GM19397 (cell line): ENCODE measurements around the gene KIAA0319L.

ENCODE experiments used
- ATAC-seq: cut with Tn5 transposase; IDR thresholded peaks from one replicate; pipeline ENCODE4 v1.9.1; 2021; ENCODE audit warnings: mild to moderate bottlenecking, moderate library complexity; ENCODE audit not compliant: unreplicated experiment

KIAA0319L gene

DNA sequence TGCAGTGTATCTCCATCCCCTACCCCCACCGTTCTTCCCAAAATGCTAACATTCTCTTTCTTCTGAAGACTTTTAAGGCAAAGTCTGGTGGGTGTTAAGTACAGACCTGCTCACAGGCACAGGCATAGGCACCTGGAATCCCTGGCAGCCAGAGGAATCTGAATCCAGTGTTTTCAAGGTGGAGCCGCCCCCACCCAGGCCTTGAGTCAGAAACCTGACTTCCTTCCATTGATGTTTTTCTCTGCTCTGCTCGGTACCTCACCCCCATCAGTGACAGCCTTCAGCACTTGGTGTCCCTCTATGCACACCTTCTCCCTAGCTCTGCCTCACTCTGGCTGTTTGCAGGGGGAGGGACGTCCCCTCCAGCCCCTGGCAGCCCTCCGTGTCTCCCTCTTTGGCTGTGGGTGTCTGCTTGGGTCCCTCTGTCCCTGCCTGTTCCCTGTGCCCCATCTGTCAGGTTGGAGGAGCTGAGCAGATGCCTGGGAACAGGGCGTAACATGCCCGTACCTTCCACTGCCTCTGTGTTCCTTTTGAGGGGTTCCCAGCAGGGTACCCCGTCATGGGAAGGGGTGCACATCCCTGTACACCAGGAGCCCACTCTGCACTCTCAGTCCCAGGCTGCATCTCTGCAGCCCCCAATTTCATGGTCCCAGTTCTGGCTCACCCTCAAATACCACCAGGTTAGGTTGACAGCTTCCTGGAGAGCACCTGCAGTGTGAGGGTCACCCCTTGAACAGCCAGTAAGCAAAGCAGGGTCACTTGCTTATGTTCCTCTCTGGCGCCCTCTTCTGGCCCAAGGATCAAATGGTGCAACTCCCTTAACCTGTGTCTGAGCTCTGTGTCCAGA lies 7.1 kb upstream of the KIAA0319L start:
- ATAC-seq = no peak

DNA sequence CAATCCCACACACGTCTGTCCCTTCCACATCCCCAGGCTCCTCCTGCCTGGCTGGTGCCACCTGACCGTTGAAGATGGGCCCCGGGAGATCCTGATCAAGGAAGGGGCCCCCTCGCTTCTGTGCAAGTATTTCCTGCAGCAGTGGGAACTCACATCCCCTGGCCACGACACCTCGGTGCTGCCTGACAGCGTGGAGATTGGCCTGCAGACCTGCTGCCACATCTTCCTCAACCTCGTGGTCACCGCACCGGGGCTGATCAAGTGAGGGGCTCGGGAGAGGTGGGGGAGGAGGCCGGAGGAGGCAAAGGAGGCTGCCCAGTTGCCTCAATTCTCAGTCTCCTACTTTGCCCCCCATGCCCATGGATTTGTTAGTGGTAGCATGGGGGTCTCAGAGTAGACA lies 6.0 kb upstream of the KIAA0319L start:
- no peak for ATAC-seq

DNA sequence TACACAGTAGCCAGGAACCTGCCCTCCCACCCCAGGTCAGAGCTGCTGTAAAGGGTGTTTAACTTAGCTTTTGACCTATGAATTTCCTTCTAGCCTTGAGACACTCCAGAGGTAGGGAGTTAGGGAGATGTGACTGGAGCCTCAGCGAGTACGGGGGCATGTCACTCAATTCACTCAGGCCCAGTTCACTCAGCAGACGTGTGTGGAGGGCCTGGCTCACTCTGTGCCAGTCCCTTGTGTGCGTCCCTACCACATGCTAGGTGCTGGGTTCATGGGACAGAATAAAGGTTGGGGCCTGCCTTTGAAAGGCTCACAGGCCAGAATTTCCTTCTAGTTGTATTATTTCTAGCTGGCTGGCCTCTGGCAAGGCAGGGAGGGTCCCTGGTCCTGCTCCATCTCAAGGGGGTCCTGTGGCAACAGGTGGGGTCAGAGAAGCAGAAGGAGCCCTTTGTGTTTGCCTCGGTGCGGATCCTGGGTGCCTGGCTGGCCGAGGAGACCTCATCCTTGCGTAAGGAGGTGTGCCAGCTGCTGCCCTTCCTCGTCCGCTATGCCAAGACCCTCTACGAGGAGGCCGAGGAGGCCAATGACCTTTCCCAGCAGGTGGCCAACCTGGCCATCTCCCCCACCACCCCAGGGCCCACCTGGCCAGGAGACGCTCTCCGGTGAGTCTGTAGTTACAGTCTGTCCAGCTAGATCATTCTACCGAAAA lies 4.9 kb upstream of the KIAA0319L start:
- no peak for ATAC-seq

DNA sequence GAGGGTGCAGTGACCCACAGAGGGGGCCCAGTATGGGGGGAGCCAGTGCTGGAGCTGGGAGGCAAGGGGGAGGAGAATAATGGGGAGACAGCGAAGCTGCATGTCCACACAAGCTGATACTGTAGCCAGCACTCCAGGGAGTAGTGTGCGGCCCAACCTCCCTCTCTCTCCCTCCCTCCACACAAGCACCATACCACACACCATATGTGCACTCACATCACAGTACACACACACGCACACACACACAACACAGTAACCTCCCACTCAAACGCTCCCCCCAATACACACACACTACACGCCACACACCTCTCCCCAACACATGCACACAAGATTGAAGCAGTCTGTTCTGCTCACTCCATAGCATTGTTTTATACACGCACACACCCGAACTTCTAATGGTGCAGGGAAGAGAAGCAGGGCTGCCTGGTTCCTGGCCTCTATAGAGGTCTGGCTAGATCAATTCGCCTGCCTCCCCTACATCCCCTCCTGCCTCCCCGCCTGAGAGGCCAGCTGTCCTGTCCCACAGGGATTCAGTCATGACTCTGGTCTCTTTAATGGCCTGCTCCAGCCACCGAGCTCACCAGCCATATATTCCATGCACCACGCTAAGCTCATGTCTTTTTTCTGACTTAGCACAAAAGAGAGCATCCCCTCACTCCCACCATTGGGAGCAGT lies 4.2 kb upstream of the KIAA0319L start:
- no peak for ATAC-seq

DNA sequence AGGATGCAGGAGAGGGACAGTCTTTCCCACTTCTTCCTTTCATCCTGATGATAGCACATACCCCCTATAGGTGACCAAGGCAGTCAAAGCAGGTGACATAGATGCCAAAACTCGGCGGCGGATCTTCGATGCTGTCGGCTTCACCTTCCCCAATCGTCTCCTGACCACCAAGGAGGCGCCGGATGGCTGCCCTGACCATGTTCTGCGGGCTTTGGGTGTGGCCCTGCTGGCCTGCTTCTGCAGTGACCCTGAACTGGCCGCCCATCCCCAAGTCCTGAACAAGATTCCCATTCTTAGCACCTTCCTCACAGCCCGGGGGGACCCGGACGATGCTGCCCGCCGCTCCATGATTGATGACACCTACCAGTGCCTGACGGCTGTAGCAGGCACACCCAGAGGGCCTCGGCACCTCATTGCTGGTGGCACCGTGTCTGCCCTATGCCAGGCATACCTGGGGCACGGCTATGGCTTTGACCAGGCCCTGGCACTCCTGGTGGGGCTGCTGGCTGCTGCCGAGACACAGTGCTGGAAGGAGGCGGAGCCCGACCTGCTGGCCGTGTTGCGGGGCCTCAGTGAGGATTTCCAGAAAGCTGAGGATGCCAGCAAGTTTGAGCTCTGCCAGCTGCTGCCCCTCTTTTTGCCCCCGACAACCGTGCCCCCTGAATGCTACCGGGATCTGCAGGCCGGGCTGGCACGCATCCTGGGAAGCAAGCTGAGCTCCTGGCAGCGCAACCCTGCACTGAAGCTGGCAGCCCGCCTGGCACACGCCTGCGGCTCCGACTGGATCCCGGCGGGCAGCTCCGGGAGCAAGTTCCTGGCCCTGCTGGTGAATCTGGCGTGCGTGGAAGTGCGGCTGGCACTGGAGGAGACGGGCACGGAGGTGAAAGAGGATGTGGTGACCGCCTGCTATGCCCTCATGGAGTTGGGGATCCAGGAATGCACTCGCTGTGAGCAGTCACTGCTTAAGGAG lies 3.3 kb upstream of the KIAA0319L start:
- no peak for ATAC-seq

DNA sequence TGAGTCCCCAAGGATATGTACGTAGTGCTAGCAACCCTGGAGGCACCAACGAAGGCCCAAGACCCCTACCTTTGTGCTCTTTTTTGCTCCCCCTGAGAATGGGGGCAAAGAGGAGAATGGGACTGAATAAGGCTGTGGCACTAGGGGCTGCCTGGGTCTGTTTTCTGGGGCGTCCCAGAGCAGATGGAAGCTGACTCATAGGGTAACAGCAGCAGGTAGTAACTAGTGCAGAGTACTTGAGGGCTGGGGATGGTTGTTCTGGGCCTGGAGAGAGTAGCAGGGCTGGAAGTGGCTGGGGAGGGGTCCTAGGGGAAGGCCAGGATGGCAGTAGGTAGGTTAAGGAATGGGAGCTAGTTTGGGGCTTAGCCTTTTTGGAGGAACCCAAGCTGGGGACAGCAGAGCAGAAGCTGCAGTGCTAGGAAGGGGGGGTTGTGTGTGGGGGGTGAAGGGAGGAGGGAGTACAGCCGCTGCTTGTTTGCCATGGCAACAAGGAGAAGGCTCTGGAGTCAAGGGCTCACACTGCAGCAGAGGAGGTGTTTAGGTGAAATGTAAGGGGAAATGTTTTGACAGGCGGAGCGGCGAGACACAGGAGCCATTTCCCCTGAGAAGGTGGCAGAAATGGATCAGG lies 2.2 kb upstream of the KIAA0319L start:
- ATAC-seq = no peak

DNA sequence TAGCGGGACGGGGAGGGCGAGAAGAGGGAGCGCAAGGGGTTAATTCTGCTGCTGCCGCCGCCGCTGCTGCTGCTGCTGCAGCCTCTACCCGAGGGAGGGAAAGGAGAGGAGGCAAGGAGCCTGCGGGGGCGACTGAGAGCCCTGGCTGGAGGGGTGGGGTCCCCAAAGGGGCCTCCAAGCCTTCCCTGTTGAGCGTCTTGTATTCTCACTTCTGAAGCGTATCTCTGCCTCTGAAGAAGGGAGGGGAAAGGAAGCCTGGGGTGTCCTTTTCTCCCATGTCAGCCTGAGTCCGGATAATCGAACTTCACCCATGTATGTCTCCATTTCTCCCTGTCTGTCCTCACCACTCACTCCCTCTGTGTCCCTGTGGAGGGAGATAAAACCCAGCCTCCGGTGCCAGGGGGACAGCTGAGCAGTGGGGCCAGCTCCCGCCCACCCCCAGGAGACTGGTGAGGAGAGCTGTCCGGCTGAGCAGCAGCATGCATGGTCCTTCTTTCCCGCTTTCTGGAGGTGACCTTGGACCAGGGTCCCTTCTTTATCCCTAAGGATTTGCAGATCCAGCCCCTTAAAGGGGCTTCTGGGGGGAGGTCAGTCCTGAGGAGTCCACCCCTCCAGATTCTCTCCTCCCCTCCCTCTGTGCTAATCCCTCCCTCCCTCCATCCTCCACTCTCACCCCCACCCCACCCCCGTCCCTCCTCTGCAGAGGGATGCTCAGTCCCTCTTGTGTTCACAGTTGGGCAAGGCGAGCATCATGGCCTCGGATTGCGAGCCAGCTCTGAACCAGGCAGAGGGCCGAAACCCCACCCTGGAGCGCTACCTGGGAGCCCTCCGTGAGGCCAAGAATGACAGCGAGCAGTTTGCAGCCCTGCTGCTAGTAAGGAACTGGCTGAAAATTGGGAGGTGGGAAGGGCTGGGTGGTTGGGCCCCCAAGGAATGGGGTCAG lies 1.4 kb upstream of the KIAA0319L start:
- ATAC-seq = no peak

DNA sequence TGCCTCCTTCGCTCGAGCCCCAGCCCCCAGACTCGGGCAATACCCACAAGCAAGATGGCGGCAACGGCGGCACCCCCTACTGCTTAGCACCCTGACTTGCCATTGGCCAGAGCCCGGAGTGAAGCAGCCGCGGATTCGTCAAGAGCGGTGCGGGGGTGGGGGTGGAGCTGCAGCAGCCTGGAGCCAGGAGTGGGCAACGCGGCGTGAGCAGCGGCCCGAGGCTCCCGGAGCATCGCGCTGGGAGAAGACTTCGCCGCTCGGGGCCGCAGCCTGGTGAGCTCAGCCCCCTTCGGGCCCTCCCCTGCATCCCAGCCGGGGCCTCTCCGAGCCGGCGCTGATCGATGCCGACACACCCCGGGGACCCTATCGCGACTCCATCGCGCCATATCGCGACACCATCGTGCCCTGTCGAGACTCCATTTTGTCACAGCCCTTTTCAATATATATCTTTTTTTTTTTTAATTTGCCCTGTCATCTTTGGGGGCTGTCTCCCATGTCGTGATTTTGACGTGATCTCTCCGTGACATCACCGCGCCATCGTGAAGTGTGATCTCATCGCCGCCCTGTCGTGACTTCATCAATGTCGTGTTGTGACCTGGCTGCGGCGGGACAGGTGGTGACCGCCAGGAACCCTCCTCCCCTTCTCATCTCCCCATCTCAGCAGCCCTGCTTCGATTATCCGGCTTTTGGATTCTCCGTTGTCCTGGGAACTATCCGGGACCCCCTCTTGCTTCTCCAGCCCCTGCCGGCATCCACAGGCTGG lies 589 bp upstream of the KIAA0319L start, which contains the start of gene NCDN:
NCDN (plus strand) TSS at position 189 of the 763 bp plus-strand sequence; CDS start at position 581, 392 bp downstream.
- peak; percentile 78 for ATAC-seq

DNA sequence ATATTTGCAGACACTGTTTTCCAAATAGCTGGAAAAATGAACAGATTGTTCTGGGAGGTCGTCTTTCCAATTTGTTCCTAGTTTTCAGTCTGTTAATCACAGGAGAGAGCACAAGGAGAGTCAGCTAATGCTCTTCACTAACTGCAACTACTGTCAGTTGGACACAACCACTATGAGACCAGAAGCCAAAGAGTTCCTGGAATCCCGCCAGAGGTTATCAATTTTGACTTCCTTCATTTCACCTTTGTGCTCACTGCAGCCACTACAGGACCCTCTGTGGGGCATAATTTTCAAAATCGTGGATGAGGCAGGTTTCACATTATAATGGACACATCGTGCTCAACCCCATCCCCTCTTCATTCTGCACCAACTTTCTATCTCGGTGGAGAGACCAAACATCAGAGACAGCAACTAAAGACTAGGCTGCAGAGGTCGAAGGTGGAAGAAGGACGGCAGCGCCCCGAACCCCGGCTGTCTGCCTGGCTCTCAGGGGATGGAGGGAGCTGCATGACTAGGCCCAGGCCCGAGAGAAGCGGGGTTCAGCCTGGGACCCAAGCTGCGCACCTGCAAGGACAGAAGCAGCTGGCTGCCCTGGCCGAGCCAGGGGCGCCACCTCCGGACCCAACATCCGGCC lies 602 bp downstream of the KIAA0319L start:
- ATAC-seq = no peak

DNA sequence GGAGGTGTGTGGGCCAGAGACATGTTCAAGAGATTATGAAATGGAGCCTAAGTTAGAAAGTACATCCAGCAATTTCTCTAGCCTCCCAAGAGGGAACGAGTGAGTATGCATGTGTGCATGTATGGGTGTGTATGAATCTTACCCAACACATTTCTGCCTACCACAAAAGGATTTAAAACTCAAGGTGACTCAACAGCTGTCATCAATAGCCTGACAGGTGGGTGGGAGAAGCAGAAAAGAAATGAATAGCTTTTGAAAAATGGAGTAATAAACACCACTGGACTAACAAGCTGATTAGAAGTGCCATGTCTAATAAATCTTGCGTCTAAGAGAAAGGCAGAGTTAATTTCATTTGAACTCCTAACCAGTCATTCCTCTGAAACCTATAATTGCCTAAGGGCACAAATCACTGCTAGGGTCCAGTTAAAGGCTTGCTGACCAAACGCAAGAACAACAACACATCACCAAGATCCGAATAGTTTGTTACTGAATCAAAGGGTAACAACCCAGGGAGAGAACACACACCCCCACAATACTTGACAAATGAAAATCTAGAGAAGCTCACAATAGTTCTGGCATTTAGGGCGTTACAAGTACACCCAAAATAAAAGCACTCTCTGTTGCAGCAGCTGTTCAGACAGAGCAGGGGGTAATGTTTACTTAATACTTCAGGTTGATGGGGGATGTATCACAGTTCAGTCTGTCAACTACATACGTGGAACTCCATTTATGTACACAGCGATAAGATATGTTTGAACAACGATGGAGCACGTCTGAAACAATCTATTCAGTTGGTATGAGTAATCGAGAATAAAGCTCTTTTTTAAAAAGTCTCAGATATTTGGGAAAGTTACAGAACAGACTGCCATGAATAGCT lies 1.4 kb downstream of the KIAA0319L start:
- ATAC-seq = no peak

DNA sequence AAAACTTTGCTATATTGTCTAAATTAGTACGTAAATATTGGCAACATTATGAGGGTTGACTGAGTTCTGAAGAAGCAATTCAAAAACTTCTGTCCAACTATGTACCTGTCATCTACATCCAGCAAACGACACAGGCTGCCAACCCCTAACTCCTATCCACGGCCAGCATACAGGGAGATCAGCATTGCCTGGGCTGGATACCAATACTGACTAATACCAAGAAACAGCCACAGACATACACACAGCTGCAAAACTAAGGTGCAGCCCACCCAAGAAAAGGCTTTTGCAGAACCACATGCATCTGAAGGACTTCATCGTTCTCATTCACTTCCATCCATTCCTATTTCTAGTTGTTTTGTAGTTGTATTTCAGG lies 2.0 kb downstream of the KIAA0319L start:
- ATAC-seq = no peak

DNA sequence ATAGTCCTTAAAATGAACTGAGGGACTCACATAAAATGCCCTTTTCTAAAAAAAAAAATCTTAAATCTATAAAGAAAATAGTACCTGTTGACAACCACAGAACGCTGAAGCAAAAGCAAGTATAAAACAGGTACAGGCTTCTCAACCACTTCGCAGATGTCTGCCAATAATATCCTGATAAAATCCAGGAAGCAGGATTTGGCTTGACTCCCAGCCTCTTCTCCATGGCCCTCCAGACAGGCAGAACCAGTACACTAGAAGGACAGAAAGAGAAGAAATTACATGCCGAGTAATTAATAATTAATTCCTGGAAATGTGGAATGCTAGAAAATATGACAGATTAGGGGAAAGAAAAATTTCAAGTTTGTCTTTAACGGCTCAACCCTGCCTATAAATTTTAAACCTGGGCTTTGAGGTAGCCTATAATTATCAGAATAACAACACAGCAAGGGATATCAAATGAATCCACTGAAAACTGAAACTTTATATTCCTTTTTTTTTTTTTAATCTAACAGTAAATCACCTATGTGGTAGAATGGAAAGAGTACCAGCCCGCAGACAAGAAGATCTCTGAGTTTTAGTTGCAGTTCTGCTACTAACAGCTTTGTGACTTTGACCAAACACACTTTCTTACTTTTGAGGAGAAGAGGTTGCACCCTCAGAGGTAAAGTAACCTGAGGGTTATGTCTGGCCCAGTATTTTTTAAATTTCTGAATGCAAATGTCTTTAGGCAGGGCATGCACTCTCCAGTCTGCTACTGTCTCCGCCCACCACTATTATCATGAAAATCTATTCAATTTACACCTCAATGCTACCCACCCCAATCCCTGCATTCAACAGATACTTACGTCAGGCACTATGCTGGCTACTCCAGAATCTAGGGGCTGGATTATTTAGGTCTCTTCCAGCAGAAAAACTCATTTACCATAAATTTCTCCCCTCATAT lies 2.7 kb downstream of the KIAA0319L start:
- no peak for ATAC-seq

DNA sequence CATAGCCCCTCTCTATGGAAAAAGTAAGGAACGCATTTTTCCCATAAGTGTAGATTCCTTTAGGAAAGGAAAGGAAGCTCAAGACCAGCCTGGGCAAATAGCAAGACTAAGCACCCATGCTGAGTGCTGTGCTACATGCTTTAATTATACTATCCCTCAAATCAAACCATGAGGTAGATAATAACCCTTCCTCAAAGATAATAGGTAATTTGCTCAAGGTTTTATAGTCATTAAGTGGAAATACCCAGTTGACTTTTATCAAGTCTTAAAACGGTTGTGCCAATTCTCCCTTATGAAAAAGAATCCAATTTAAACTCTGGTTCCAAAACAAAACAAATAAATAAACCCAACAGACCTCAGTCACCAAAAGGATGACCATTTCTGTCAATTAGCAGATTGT lies 3.4 kb downstream of the KIAA0319L start:
- ATAC-seq = no peak

DNA sequence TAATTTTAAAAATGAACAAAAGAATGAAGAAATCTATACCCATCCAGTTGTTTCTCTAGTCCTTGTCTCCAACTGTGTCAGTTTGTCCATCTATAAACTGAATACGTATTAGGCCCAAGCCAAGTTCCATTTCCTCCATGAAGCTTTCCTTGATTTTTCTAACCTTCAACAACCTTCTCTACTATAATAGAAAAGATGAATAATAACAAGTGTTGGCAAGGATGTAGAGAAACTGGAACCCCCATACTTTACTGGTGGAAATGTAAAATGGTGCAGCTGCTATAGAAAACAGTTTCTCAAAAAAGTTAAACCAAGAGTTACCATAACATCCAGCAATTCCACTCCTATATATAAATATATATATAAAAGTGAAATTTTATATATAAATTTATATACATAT lies 10.6 kb downstream of the KIAA0319L start:
- ATAC-seq = no peak

DNA sequence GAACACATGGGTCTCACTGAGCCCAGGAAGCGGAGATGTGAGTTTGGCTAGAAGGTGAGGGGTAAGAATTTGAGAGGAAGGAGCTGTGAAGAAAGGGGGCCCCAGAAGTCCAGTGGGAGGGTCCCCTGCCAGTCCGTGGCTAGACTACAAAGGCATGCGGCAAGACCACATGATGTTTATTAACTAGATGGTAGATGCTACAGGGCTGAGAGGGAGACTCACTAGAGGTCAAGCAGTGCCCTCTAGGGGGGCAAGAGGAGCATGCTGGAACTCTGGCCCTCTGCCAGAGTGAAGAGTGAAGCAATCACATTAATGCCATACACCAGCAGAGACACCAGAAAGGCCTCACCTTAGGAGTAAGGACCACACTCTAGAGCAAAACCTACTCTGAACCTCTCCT lies 12.2 kb downstream of the KIAA0319L start:
- no peak for ATAC-seq

DNA sequence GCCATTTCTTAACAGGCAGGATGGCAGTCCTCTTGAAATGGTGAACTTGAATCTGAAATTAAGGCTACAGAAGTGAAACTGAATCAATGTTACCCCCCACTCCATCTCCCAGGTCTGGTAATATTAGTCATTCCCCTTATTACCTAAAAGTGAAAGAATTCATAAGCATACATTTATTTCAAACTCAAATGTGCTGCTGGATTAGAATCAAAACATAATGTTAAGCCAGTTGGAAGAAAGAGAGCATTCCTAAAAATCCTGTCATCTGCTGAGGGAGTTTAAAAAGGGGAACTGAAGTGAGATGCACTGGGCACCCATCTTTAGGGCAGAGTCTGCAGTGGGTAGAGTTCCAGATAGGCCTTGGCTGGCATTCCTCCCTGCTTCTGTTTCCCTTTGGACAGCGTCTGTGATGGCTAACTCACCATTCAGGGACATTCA lies 17.4 kb downstream of the KIAA0319L start:
- no peak for ATAC-seq
